Esophagus (tissue), 2 donors: ENCODE measurements around the gene MT1F. TPM values are rescaled to one million over a fixed set of nuclear protein-coding genes. Genes with fewer than 3 reads are reported as not detected.

ENCODE experiments used
- H3K27ac ChIP-seq, 2 donors: one replicate each; pipeline ENCODE4 v1.5.1; 2013; ENCODE audit warnings: low read depth in 2 of 2, mild to moderate bottlenecking in 2 of 2, inconsistent platforms in 1 of 2, low read length in 1 of 2, moderate library complexity in 1 of 2
- H3K27me3 ChIP-seq, 2 donors: one replicate each; pipeline ENCODE4 v1.6.1; 2013; ENCODE audit warnings: low read length in 2 of 2, control low read depth in 1 of 2, mild to moderate bottlenecking in 1 of 2; ENCODE audit not compliant: insufficient read depth in 2 of 2, control insufficient read depth in 1 of 2
- H3K36me3 ChIP-seq, 2 donors: one replicate each; pipeline ENCODE4 v1.6.1; 2013; ENCODE audit warnings: low read length in 1 of 2; ENCODE audit not compliant: control insufficient read depth in 2 of 2, insufficient read depth in 2 of 2
- H3K4me1 ChIP-seq, 2 donors: one replicate each; pipeline ENCODE4 v1.6.1; 2013; ENCODE audit warnings: low read length in 1 of 2; ENCODE audit not compliant: control insufficient read depth in 2 of 2, insufficient read depth in 2 of 2
- H3K4me3 ChIP-seq, 2 donors: one replicate each; pipeline ENCODE4 v1.5.1; 2013; ENCODE audit warnings: low read length in 2 of 2, mild to moderate bottlenecking in 2 of 2, low read depth in 1 of 2, moderate library complexity in 1 of 2
- H3K9me3 ChIP-seq, 2 donors: one replicate each; pipeline ENCODE4 v1.6.1; 2013; ENCODE audit warnings: mild to moderate bottlenecking in 2 of 2, low read depth in 1 of 2, low read length in 1 of 2, moderate library complexity in 1 of 2; ENCODE audit not compliant: control insufficient read depth in 2 of 2, insufficient read depth in 1 of 2
- WGBS, 2 donors: extraction: QIAGEN DNeasy Blood & Tissue Kit; methylation state at CpG; one replicate each; pipeline ENCODE4 v1.1.7; 2013; 5-methylcytosine and 5-hydroxymethylcytosine counted together
- polyA plus RNA-seq, 2 donors: library from polyadenylated mRNA; stranded (reverse); fragments of 200-250 nt; gene quantifications; one replicate each; pipeline ENCODE4 v1.2.3, GENCODE V29; 2013
- donor health status: healthy with polysubstance abuse.
- donor health status: Bipolar disorder and iron deficiency.

MT1F gene
- polyA plus RNA-seq, 2 donors = 11.0 to 11.2 TPM

- WGBS, 2 donors = 86% methylated on average over 7 of the region's 7 CpGs
- no peaks in the 10 kb centered on the region for H3K9me3 ChIP-seq
- no peaks in the 10 kb centered on the region for H3K36me3 ChIP-seq
- no peak overlapping the region for H3K4me3 ChIP-seq
- H3K27ac ChIP-seq = no peak overlapping the region
- H3K27me3 ChIP-seq = no peaks in the 10 kb centered on the region
- H3K4me1 ChIP-seq = no peaks in the 10 kb centered on the region
Observed at GRCh38 chr16:56701534-56701933, 43.8 kb downstream of the MT1F start.

- Histone ChIP-seq H3K9me3 (no peaks in the 10 kb centered on the region), H3K36me3 (no peaks in the 10 kb centered on the region), H3K27me3 (no peaks in the 10 kb centered on the region), H3K4me3 (no peak overlapping the region), H3K27ac (no peak overlapping the region), H3K4me1 (no peaks in the 10 kb centered on the region)
- WGBS, 2 donors = 89 to 90% methylated on average over 5 of the region's 5 CpGs
Observed at GRCh38 chr16:56702836-56703235, 45.1 kb downstream of the MT1F start.

Other genes with a start within 250 kb of the MT1F start
- 10 to 100 TPM; 57.3 to 62.5 TPM for gene AMFR, start 232.4 kb upstream of the MT1F start, polyA plus RNA-seq
- 10 to 100 TPM; 29.5 to 40.1 TPM for gene NUDT21, start 206.6 kb upstream of the MT1F start, polyA plus RNA-seq
- gene OGFOD1, start 206.4 kb upstream of the MT1F start, polyA plus RNA-seq = 10 to 100 TPM in 1 of 2 donors, 1 to 10 TPM in 1; 9.9 to 16.8 TPM
- 10 to 100 TPM; 24.2 to 29.0 TPM for gene BBS2, start 137.9 kb upstream of the MT1F start, polyA plus RNA-seq
- gene MT4, start 92.9 kb upstream of the MT1F start, polyA plus RNA-seq = 1 to 10 TPM; 1.3 to 7.4 TPM
- under 1 TPM; 0.67 to 0.96 TPM for gene MT3, start 68.4 kb upstream of the MT1F start, polyA plus RNA-seq
- gene MT2A, start 49.4 kb upstream of the MT1F start, polyA plus RNA-seq = 100 to 1,000 TPM; 264 to 473 TPM
- gene MT1E, start 32.2 kb upstream of the MT1F start, polyA plus RNA-seq = 100 to 1,000 TPM; 232 to 268 TPM
- 1 to 10 TPM; 4.0 to 9.1 TPM for gene MT1M, start 25.3 kb upstream of the MT1F start, polyA plus RNA-seq
- gene MT1A, start 19.3 kb upstream of the MT1F start, polyA plus RNA-seq = 10 to 100 TPM in 1 of 2 donors, 1 to 10 TPM in 1; 9.8 to 10.3 TPM
- under 1 TPM in 1 of 2 donors, not detected in 1; 0.68 TPM for gene MT1B, start 6.1 kb upstream of the MT1F start, polyA plus RNA-seq
- gene MT1G, start 10.1 kb downstream of the MT1F start, polyA plus RNA-seq = 100 to 1,000 TPM; 459 to 751 TPM
- 10 to 100 TPM; 32.9 to 63.3 TPM for gene MT1H, start 11.9 kb downstream of the MT1F start, polyA plus RNA-seq
- gene MT1X, start 24.5 kb downstream of the MT1F start, polyA plus RNA-seq = 1,000 to 10,000 TPM; 1,462 to 1,505 TPM
- 10 to 100 TPM; 36.0 to 38.0 TPM for gene NUP93, start 72.2 kb downstream of the MT1F start, polyA plus RNA-seq
- gene SLC12A3, start 207.2 kb downstream of the MT1F start, polyA plus RNA-seq = under 1 TPM; 0.04 to 0.06 TPM